Tibial nerve (tissue), 4 donors: Measurements from ENCODE around the gene EXOC8. TPM values are rescaled to one million over a fixed set of nuclear protein-coding genes. Genes with fewer than 3 reads are reported as not detected.

Experiments
- DNase-seq, 2 donors: peaks; one replicate each; pipeline ENCODE4 v3.0.0-alpha.2; 2019; ENCODE audit warnings: low spot score in 2 of 2
- H3K27ac ChIP-seq, 4 donors: fragments of 200-600 bp; sonication (generic) in 3 of 4; one replicate each; pipeline ENCODE4 v1.5.1; 2017 to 2019; ENCODE audit warnings: mild to moderate bottlenecking in 1 of 4
- H3K27me3 ChIP-seq, 2 donors: fragments of 200-600 bp; sonication (generic) in 1 of 2; one replicate each; pipeline versions ENCODE4 v1.5.1 to v1.6.0; 2017 to 2019
- H3K36me3 ChIP-seq, 3 donors: fragments of 200-600 bp; sonication (generic); one replicate each; pipeline ENCODE4 v1.5.1; 2018 to 2019
- H3K4me1 ChIP-seq, 4 donors: fragments of 200-600 bp; sonication (generic) in 3 of 4; one replicate each; pipeline ENCODE4 v1.5.1; 2017 to 2019
- H3K4me3 ChIP-seq, 4 donors: fragments of 200-600 bp; sonication (generic) in 3 of 4; one replicate each; pipeline ENCODE4 v1.5.1; 2017 to 2019; ENCODE audit warnings: mild to moderate bottlenecking in 1 of 4, moderate library complexity in 1 of 4
- H3K9me3 ChIP-seq, 4 donors: fragments of 200-600 bp; sonication (generic) in 3 of 4; one replicate each; pipeline ENCODE4 v1.5.1; 2017 to 2019
- CTCF ChIP-seq, 5 experiments: fragments of 200-600 bp in 3 of 5; fragments of 450-650 bp in 2 of 5; sonication (generic) in 3 of 5; IDR thresholded peaks; one replicate each; pipeline ENCODE4 v1.5.1; 2016 to 2019; ENCODE audit warnings: antibody characterized with exemption in 5 of 5, mild to moderate bottlenecking in 3 of 5, moderate library complexity in 2 of 5
- EP300 ChIP-seq, 2 donors: sonication (generic); formaldehyde crosslinking; IDR thresholded peaks; one replicate each; pipeline ENCODE4 v1.6.1; 2017; ENCODE audit warnings: antibody characterized with exemption in 2 of 2, mild to moderate bottlenecking in 1 of 2
- POLR2A ChIP-seq, 2 donors: fragments of 450-650 bp; IDR thresholded peaks; one replicate each; pipeline ENCODE4 v1.6.1; 2017; ENCODE audit warnings: antibody characterized with exemption in 2 of 2, mild to moderate bottlenecking in 2 of 2, moderate library complexity in 2 of 2
- WGBS, 2 donors: methylation state at CpG; one replicate each; pipeline ENCODE4 v1.1.5; 2018; 5-methylcytosine and 5-hydroxymethylcytosine counted together
- total RNA-seq, 4 donors: library from RNA; depleted of rRNA; stranded (reverse); fragments of >200 nt; gene quantifications; one replicate each; pipeline ENCODE4 v1.1.0, GENCODE V29; 2016

Gene EXOC8
- total RNA-seq, 4 donors from 2014 or later = 12.6 to 15.7 (median 14.5) TPM

- Histone ChIP-seq H3K36me3 (no peaks in the 10 kb centered on the region), H3K27me3 (no peaks in the 10 kb centered on the region), H3K4me1 (peaks cover 0 to 55% (median 4%) of the 10 kb centered on the region in 4 donors), H3K27ac (no peak overlapping the region), H3K4me3 (no peak overlapping the region), H3K9me3 (no peaks in the 10 kb centered on the region)
- 44 to 48% methylated on average over 5 of the region's 5 CpGs for WGBS, 2 donors
- TF ChIP-seq POLR2A (IDR thresholded peaks at IDR 0.05) (no peak), EP300 (IDR thresholded peaks at IDR 0.05) (no peak), CTCF (IDR thresholded peaks at IDR 0.05) (no peak)
- no peak for DNase-seq
Measured at GRCh38 chr1:231383159-231383860, 45.7 kb upstream of the EXOC8 start.

- TF ChIP-seq CTCF (IDR thresholded peaks at IDR 0.05) (no peak), EP300 (IDR thresholded peaks at IDR 0.05) (no peak), POLR2A (IDR thresholded peaks at IDR 0.05) (no peak)
- H3K27ac ChIP-seq = no peak overlapping the region
- WGBS, 2 donors = 89 to 90% methylated on average over 3 of the region's 3 CpGs
- DNase-seq = no peak
- H3K4me1 ChIP-seq = peaks cover 0 to 58% (median 6%) of the 10 kb centered on the region in 4 donors
- H3K4me3 ChIP-seq = no peak overlapping the region
- H3K9me3 ChIP-seq = no peaks in the 10 kb centered on the region
- no peaks in the 10 kb centered on the region for H3K36me3 ChIP-seq
- H3K27me3 ChIP-seq = no peaks in the 10 kb centered on the region
Measured at GRCh38 chr1:231382426-231382825, 44.8 kb upstream of the EXOC8 start.

GRCh38 chr1:231381729-231382128 is 44.1 kb upstream of the EXOC8 start:
- DNase-seq = no peak
- no peak for TF ChIP-seq EP300 (IDR thresholded peaks at IDR 0.05)
- no peak for TF ChIP-seq CTCF (IDR thresholded peaks at IDR 0.05)
- TF ChIP-seq POLR2A (IDR thresholded peaks at IDR 0.05) = no peak
- 55 to 59% methylated on average over 2 of the region's 2 CpGs for WGBS, 2 donors
- H3K27ac ChIP-seq = no peak overlapping the region
- H3K27me3 ChIP-seq = no peaks in the 10 kb centered on the region
- H3K36me3 ChIP-seq = no peaks in the 10 kb centered on the region
- H3K4me1 ChIP-seq = peaks cover 0 to 65% (median 10%) of the 10 kb centered on the region in 4 donors
- H3K4me3 ChIP-seq = no peak overlapping the region
- H3K9me3 ChIP-seq = no peaks in the 10 kb centered on the region

GRCh38 chr1:231376875-231377549 is 39.4 kb upstream of the EXOC8 start:
- Histone ChIP-seq H3K36me3 (no peaks in the 10 kb centered on the region), H3K9me3 (no peaks in the 10 kb centered on the region), H3K27me3 (no peaks in the 10 kb centered on the region), H3K4me1 (peaks cover 0 to 46% (median 6%) of the 10 kb centered on the region in 4 donors), H3K27ac (peak overlapping the region in 1 of 4 donors; percentile 32), H3K4me3 (no peak overlapping the region)
- 70 to 75% methylated on average over 5 of the region's 5 CpGs for WGBS, 2 donors
- no peak for DNase-seq
- TF ChIP-seq EP300 (IDR thresholded peaks at IDR 0.05) (no peak), CTCF (IDR thresholded peaks at IDR 0.05) (no peak), POLR2A (IDR thresholded peaks at IDR 0.05) (no peak)

- 54 to 64% methylated on average over 4 of the region's 4 CpGs for WGBS, 2 donors
- H3K27ac ChIP-seq = no peak overlapping the region
- H3K9me3 ChIP-seq = no peaks in the 10 kb centered on the region
- no peak for TF ChIP-seq EP300 (IDR thresholded peaks at IDR 0.05)
- TF ChIP-seq POLR2A (IDR thresholded peaks at IDR 0.05) = no peak
- TF ChIP-seq CTCF (IDR thresholded peaks at IDR 0.05) = no peak
- H3K4me3 ChIP-seq = no peak overlapping the region
- H3K4me1 ChIP-seq = peaks cover 0 to 38% (median 6%) of the 10 kb centered on the region in 4 donors
- H3K27me3 ChIP-seq = no peaks in the 10 kb centered on the region
- H3K36me3 ChIP-seq = peaks cover 0 to under 1% (median 0%) of the 10 kb centered on the region in 3 donors
- DNase-seq = no peak
Measured at GRCh38 chr1:231376101-231376500, 38.4 kb upstream of the EXOC8 start.
